ENCODE data around the gene EPHB3. TPM values are rescaled to one million over a fixed set of nuclear protein-coding genes. Genes with fewer than 3 reads are reported as not detected.
A peak's percentile ranks its signal among the peaks of the same experiment; 100 is the strongest.

EPHB3 gene
- polyA plus RNA-seq, 1 of the 3 experiments (the other 2 are of a cell fraction): 4.2 TPM

DNA sequence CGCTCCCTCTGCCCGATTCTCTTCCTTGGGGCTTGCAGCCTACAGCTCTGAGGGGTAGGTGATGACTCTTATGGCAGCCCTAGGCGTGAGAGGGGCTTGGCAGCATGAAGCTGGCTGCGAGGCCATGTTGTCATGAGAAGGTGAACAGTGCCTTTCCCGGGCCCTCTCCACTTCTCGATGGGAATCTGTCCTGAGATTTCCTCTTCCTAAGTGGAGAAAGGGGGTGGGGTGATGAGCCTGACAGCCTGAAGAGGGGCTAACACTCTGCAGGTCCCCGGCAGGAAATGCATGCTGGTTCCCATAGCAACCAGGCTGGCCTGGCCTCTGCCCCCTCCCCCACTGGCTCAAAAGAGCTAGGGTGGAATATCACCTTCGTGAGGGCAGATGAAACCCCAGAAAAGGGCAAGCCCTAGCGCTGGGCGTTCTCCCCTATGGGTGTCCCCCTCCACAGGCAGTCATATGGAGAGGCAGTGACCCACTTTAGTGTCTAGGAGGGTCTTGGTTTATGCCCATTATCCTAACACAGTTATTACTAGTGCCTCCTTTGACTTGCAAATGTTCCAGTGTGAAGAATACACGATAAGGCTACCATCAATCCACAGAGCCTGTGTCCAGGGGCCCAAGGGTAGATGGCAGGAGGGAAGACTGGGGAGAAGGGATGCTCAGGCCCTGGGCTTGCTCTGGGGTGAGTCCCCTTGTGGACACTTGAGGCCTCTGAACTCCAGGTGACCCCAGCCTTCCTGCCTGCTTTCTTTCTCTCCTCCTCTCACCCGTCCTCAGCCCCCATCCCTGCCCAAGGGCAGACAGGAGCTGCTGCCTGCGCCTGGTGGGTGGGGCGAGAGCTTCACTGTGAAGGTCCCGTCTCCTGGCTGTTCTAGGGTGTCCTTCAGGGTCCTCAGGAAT, 13.2 kb downstream of the EPHB3 start:
- Histone ChIP-seq H3K9ac (no peak overlapping the region), H3K27ac (ENCODE audit: low read depth in 2 of 2, low read length in 1 of 2) (peak overlapping the region in 1 of 2 experiments; percentile 84; a peak in 2 of 4 replicates), H3K4me1 (ENCODE audit: control insufficient read depth in 1 of 2, insufficient read depth in 2 of 2, low read depth in 1 of 2, low read length in 1 of 2) (peaks cover 0 to 34% of the 10 kb centered on the region in 2 experiments; a peak in 2 of 4 replicates), H3F3A (replicated peaks; ENCODE audit: insufficient read depth) (no peaks in the 10 kb centered on the region), H3K4me2 (peak overlapping the region; percentile 15; the same call in 1 of the 2 replicates), H3K9me2 (no peaks in the 10 kb centered on the region), H3K4me3 (ENCODE audit: low read depth in 2 of 2, low read length in 1 of 2) (no peak overlapping the region), H3K9me3 (no peaks in the 10 kb centered on the region), H2AFZ (ENCODE audit: low read depth) (no peak overlapping the region), H3K79me2 (ENCODE audit: insufficient read depth) (no peaks in the 10 kb centered on the region; the same call in 1 of the 2 replicates), H3K27me3 (ENCODE audit: insufficient read depth) (no peaks in the 10 kb centered on the region), H3K36me3 (replicated peaks in 1 of 2; ENCODE audit: control insufficient read depth in 1 of 2, insufficient read depth in 2 of 2, low read length in 1 of 2) (peaks cover 0 to 33% of the 10 kb centered on the region in 2 experiments), H4K20me1 (ENCODE audit: insufficient read depth) (no peaks in the 10 kb centered on the region)
- DNase-seq: peak; percentile 88
- CTCF ChIA-PET: interaction anchor here (0.7 to 2.9 kb wide), 12 partner anchors 10 to 229 kb away, joined by 3 to 11 read pairs (median 4); partner anchors contain the start of gene EPHB3
- TF ChIP-seq RAD21 (IDR thresholded peaks at IDR 0.05; ENCODE audit: low read length) (0 out of 2 replicates have a peak, but pooled peaks have one; percentile 13), FOXJ3 (CRISPR knock-in tag; IDR thresholded peaks at IDR 0.05) (0 out of 2 replicates have a peak, but pooled peaks have one; percentile 42), MXI1 (IDR thresholded peaks at IDR 0.05; ENCODE audit: low read depth, low read length) (peak; percentile 33; the same call in 1 of the 2 replicates), TCF12 (IDR thresholded peaks at IDR 0.05) (peak; percentile 54; the same call in 1 of the 2 replicates), NRF1 (IDR thresholded peaks at IDR 0.05; ENCODE audit: low read depth, low read length) (no peak), CHD2 (IDR thresholded peaks at IDR 0.05; ENCODE audit: low read length, partially characterized antibody) (peak; percentile 85)
- TF ChIP-seq, protein P1, sequence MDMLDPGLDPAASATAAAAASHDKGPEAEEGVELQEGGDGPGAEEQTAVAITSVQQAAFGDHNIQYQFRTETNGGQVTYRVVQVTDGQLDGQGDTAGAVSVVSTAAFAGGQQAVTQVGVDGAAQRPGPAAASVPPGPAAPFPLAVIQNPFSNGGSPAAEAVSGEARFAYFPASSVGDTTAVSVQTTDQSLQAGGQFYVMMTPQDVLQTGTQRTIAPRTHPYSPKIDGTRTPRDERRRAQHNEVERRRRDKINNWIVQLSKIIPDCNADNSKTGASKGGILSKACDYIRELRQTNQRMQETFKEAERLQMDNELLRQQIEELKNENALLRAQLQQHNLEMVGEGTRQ (IDR thresholded peaks at IDR 0.05; ENCODE audit: borderline replicate concordance, low read depth, low read length): no peak
- TF ChIP-seq, protein P2, sequence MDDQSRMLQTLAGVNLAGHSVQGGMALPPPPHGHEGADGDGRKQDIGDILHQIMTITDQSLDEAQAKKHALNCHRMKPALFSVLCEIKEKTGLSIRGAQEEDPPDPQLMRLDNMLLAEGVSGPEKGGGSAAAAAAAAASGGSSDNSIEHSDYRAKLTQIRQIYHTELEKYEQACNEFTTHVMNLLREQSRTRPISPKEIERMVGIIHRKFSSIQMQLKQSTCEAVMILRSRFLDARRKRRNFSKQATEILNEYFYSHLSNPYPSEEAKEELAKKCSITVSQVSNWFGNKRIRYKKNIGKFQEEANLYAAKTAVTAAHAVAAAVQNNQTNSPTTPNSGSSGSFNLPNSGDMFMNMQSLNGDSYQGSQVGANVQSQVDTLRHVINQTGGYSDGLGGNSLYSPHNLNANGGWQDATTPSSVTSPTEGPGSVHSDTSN (IDR thresholded peaks at IDR 0.05): peak; percentile 23; the same call in 1 of the 2 replicates
- POLR2A ChIA-PET: interaction anchor here (0.6 to 1.0 kb wide), 3 partner anchors 11 to 24 kb away, joined by 3 to 4 read pairs (median 3); partner anchors contain the start of gene EPHB3
- 72% methylated on average over 9 of the region's 15 CpGs for WGBS (ENCODE audit: low lambda C conversion rate)

DNA sequence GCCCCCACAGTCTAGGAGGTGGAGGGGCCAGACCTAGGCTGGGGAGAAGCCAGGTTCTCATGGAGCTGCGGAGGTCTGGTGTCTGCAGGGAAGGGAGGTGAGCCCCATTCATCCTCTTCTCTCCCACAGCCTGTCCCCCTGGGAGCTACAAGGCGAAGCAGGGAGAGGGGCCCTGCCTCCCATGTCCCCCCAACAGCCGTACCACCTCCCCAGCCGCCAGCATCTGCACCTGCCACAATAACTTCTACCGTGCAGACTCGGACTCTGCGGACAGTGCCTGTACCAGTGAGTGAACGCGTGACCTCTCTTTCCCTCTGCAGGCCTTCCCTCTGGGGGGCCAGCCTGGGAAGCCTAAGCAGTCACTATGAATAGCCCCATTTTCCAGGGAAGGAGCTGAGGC, 14.1 kb downstream of the EPHB3 start:
- H3K27ac ChIP-seq (ENCODE audit: low read depth in 2 of 2, low read length in 1 of 2): peak overlapping the region in 1 of 2 experiments; percentile 28; a peak in 1 of 4 replicates
- H3K9me3 ChIP-seq: no peaks in the 10 kb centered on the region
- H3F3A ChIP-seq (replicated peaks; ENCODE audit: insufficient read depth): no peaks in the 10 kb centered on the region
- no peaks in the 10 kb centered on the region for H3K27me3 ChIP-seq (ENCODE audit: insufficient read depth)
- H3K79me2 ChIP-seq (ENCODE audit: insufficient read depth): no peaks in the 10 kb centered on the region; the same call in 1 of the 2 replicates
- H3K4me1 ChIP-seq (ENCODE audit: control insufficient read depth in 1 of 2, insufficient read depth in 2 of 2, low read depth in 1 of 2, low read length in 1 of 2): peaks cover 0 to 28% of the 10 kb centered on the region in 2 experiments; a peak in 2 of 4 replicates
- no peaks in the 10 kb centered on the region for H4K20me1 ChIP-seq (ENCODE audit: insufficient read depth)
- ChIA-PET CTCF (interaction anchor here (0.7 to 2.9 kb wide), 8 partner anchors 9 to 226 kb away, joined by 3 to 11 read pairs (median 3); no protein-coding TSS in a partner anchor), POLR2A (interaction anchor here (0.7 kb wide), 1 partner anchor 17 kb away, joined by 4 read pairs; no protein-coding TSS in a partner anchor)
- WGBS (ENCODE audit: low lambda C conversion rate): 98% methylated on average over 7 of the region's 9 CpGs
- DNase-seq: no peak
- no peak overlapping the region for H3K4me2 ChIP-seq
- H3K36me3 ChIP-seq (replicated peaks in 1 of 2; ENCODE audit: control insufficient read depth in 1 of 2, insufficient read depth in 2 of 2, low read length in 1 of 2): peaks cover 0 to 42% of the 10 kb centered on the region in 2 experiments
- H2AFZ ChIP-seq (ENCODE audit: low read depth): no peak overlapping the region
- no peak overlapping the region for H3K4me3 ChIP-seq (ENCODE audit: low read depth in 2 of 2, low read length in 1 of 2)
- H3K9me2 ChIP-seq: no peaks in the 10 kb centered on the region
- no peak overlapping the region for H3K9ac ChIP-seq
- TF ChIP-seq MEF2A (IDR thresholded peaks at IDR 0.05; ENCODE audit: borderline replicate concordance, low read depth) (no peak), NFIC (IDR thresholded peaks at IDR 0.05; ENCODE audit: borderline replicate concordance) (no peak), SIN3A (IDR thresholded peaks at IDR 0.05; ENCODE audit: borderline replicate concordance, low read depth, low read length) (no peak), EZH2phosphoT487 (IDR thresholded peaks at IDR 0.05; ENCODE audit: borderline replicate concordance, low read depth) (no peak), FOXJ3 (CRISPR knock-in tag; IDR thresholded peaks at IDR 0.05) (no peak), POLR2AphosphoS5 (IDR thresholded peaks at IDR 0.05; ENCODE audit: low read depth, low read length) (no peak), TAF1 (IDR thresholded peaks at IDR 0.05; ENCODE audit: borderline replicate concordance, low read depth, low read length) (no peak), TCF12 (IDR thresholded peaks at IDR 0.05) (no peak)
- TF ChIP-seq, protein P3, sequence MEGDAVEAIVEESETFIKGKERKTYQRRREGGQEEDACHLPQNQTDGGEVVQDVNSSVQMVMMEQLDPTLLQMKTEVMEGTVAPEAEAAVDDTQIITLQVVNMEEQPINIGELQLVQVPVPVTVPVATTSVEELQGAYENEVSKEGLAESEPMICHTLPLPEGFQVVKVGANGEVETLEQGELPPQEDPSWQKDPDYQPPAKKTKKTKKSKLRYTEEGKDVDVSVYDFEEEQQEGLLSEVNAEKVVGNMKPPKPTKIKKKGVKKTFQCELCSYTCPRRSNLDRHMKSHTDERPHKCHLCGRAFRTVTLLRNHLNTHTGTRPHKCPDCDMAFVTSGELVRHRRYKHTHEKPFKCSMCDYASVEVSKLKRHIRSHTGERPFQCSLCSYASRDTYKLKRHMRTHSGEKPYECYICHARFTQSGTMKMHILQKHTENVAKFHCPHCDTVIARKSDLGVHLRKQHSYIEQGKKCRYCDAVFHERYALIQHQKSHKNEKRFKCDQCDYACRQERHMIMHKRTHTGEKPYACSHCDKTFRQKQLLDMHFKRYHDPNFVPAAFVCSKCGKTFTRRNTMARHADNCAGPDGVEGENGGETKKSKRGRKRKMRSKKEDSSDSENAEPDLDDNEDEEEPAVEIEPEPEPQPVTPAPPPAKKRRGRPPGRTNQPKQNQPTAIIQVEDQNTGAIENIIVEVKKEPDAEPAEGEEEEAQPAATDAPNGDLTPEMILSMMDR (IDR thresholded peaks at IDR 0.05): no peak

All from SK-N-SH (cell line).